HepG2 (cell line): ENCODE data around the gene PTPRU. TPM values are rescaled to one million over a fixed set of nuclear protein-coding genes. Genes with fewer than 3 reads are reported as not detected.

ENCODE experiments used
- ATAC-seq: fragments of 200-7000 bp; cut with Tn5 transposase; 3 replicates; pipeline ENCODE4 v1.9.1; 2020; ENCODE audit warnings: mild to moderate bottlenecking, moderate library complexity
- BruUV-seq: library from RNA; stranded (reverse); fragments of 400-500 nt; replicated peaks from 2 replicates; lab custom pipeline; 2021; lab: Mats Ljungman, UMichigan
- CTCF ChIA-PET: fragments of 300-600 bp; formaldehyde crosslinking; extraction: SDS; loops from one replicate; lab custom pipeline; 2021; ENCODE audit warnings: low total read pairs, inconsistent platforms, low intra/inter-chr PET ratio; lab: Yijun Ruan, JAX
- POLR2A ChIA-PET: fragments of 350-600 bp; sonication (Branson Sonifier 250); formaldehyde crosslinking; loops from one replicate; lab custom pipeline; 2020; ENCODE audit warnings: antibody characterized with exemption, inconsistent platforms; lab: Yijun Ruan, JAX
- DNase-seq: peaks from one replicate; pipeline ENCODE4 v3.0.0-alpha.2; 2015; ENCODE audit warnings: low spot score
- FAIRE-seq: peaks from 3 replicates; lab custom pipeline; 2011; peaks lifted over from hg19 to GRCh38; lab: Jason Lieb, UNC
- H2AFZ ChIP-seq: one replicate; pipeline ENCODE4 v1.6.1; 2011; ENCODE audit warnings: low read length, inconsistent platforms
- H3K27ac ChIP-seq: fragments of 300-600 bp; 3 replicates; pipeline ENCODE4 v1.8.0; 2011; ENCODE audit warnings: mixed run types, mild to moderate bottlenecking, mixed read lengths, low read length, inconsistent platforms; ENCODE audit not compliant: insufficient read depth; ENCODE audit errors: extremely low read length
- H3K27me3 ChIP-seq, 2 experiments: fragments of 200-600 bp in 1 of 2; 2 replicates in 1 of 2; 3 replicates in 1 of 2; pipeline versions ENCODE4 v1.6.0 to v1.8.0; 2011; ENCODE audit warnings: low read length in 2 of 2, mild to moderate bottlenecking in 2 of 2, moderate library complexity in 2 of 2, inconsistent platforms in 1 of 2; ENCODE audit not compliant: insufficient read depth in 2 of 2, control insufficient read depth in 1 of 2
- H3K36me3 ChIP-seq, 2 experiments: fragments of 200-600 bp in 1 of 2; replicated peaks in 1 of 2; 2 replicates in 1 of 2; 3 replicates in 1 of 2; pipeline versions ENCODE4 v1.5.1 to v1.8.0; 2011; ENCODE audit warnings: low read length in 2 of 2, inconsistent platforms in 1 of 2; ENCODE audit not compliant: insufficient read depth in 2 of 2, control insufficient read depth in 1 of 2
- H3K4me1 ChIP-seq: 2 replicates; pipeline ENCODE4 v1.5.1; 2012; ENCODE audit warnings: low read length, inconsistent platforms; ENCODE audit not compliant: insufficient read depth
- H3K4me2 ChIP-seq: 2 replicates; pipeline ENCODE4 v1.6.0; 2011; ENCODE audit warnings: low read depth, low read length, inconsistent platforms
- H3K4me3 ChIP-seq, 3 experiments: fragments of 200-600 bp in 1 of 3; sonication (generic), shearing (Covaris generic) in 1 of 3; replicated peaks in 1 of 3; 2 replicates each; pipeline ENCODE4 v1.5.1; 2011 to 2016; ENCODE audit warnings: low read length in 3 of 3, inconsistent platforms in 2 of 3, low read depth in 2 of 3, mild to moderate bottlenecking in 2 of 3, control low read depth in 1 of 3, mixed read lengths in 1 of 3; ENCODE audit not compliant: insufficient read depth in 1 of 3
- H3K79me2 ChIP-seq: one replicate; pipeline ENCODE4 v1.6.1; 2011; ENCODE audit warnings: low read length, inconsistent platforms; ENCODE audit not compliant: insufficient read depth
- H3K9ac ChIP-seq: 2 replicates; pipeline ENCODE4 v1.6.0; 2011; ENCODE audit warnings: mild to moderate bottlenecking, low read depth, low read length, inconsistent platforms; ENCODE audit not compliant: insufficient read depth
- H3K9me3 ChIP-seq: 2 replicates; pipeline ENCODE4 v1.5.1; 2012; ENCODE audit warnings: mild to moderate bottlenecking, low read length
- H4K20me1 ChIP-seq: 2 replicates; pipeline ENCODE4 v1.6.0; 2011; ENCODE audit warnings: inconsistent platforms, mild to moderate bottlenecking, low read length, moderate library complexity; ENCODE audit not compliant: insufficient read depth
- ISL2 ChIP-seq: sonication (generic); formaldehyde crosslinking; IDR thresholded peaks from 2 replicates; pipeline ENCODE4 v1.5.0; 2020; ENCODE audit warnings: missing genetic modification reagents
- NFATC3 ChIP-seq: sonication (generic); formaldehyde crosslinking; IDR thresholded peaks from 2 replicates; pipeline ENCODE4 v1.5.1; 2020; ENCODE audit warnings: mild to moderate bottlenecking, missing genetic modification reagents
- PAXIP1 ChIP-seq: sonication (generic); formaldehyde crosslinking; conservative IDR thresholded peaks from 2 replicates; pipeline ENCODE4 v1.4.0; 2020; ENCODE audit warnings: mild to moderate bottlenecking, missing genetic modification reagents, moderate library complexity
- TBX3 ChIP-seq: fragments of 450-650 bp; IDR thresholded peaks from 2 replicates; pipeline ENCODE4 v1.6.1; 2017; ENCODE audit warnings: antibody characterized with exemption, mild to moderate bottlenecking, inconsistent platforms, borderline replicate concordance
- TCF7L2 ChIP-seq: IDR thresholded peaks from 2 replicates; pipeline ENCODE4 v1.6.1; 2011; ENCODE audit warnings: mild to moderate bottlenecking, low read depth, low read length, moderate library complexity
- TGIF2 ChIP-seq: IDR thresholded peaks from 2 replicates; pipeline ENCODE4 v1.6.1; 2016; ENCODE audit warnings: control low read depth, missing compliant biosample characterization
- ZBTB26 ChIP-seq: IDR thresholded peaks from 2 replicates; pipeline ENCODE4 v1.6.1; 2016; ENCODE audit warnings: missing compliant biosample characterization, missing genetic modification reagents, borderline replicate concordance
- ZBTB49 ChIP-seq: sonication (generic); formaldehyde crosslinking; IDR thresholded peaks from 2 replicates; pipeline ENCODE4 v1.4.0; 2020; ENCODE audit warnings: missing genetic modification reagents, borderline replicate concordance
- ZEB1 ChIP-seq: IDR thresholded peaks from 2 replicates; pipeline ENCODE4 v1.6.1; 2012; ENCODE audit warnings: mild to moderate bottlenecking, low read depth, inconsistent platforms; ENCODE audit not compliant: insufficient replicate concordance
- ZFP41 ChIP-seq: sonication (generic); formaldehyde crosslinking; IDR thresholded peaks from 2 replicates; pipeline ENCODE4 v1.4.0; 2020; ENCODE audit warnings: mild to moderate bottlenecking, missing genetic modification reagents, borderline replicate concordance
- ZNF343 ChIP-seq: sonication (generic); formaldehyde crosslinking; IDR thresholded peaks from 2 replicates; pipeline ENCODE4 v1.4.0; 2020; ENCODE audit warnings: mild to moderate bottlenecking, missing genetic modification reagents
- ZNF367 ChIP-seq: sonication (generic); formaldehyde crosslinking; IDR thresholded peaks from 2 replicates; pipeline ENCODE4 v1.4.0; 2020; ENCODE audit warnings: missing genetic modification reagents, borderline replicate concordance
- ZNF570 ChIP-seq: sonication (generic); formaldehyde crosslinking; IDR thresholded peaks from 2 replicates; pipeline ENCODE4 v1.4.0; 2020; ENCODE audit warnings: mild to moderate bottlenecking, missing genetic modification reagents, borderline replicate concordance
- ZNF773 ChIP-seq: sonication (generic); formaldehyde crosslinking; IDR thresholded peaks from 2 replicates; pipeline ENCODE4 v1.4.0; 2020; ENCODE audit warnings: missing genetic modification reagents, borderline replicate concordance
- ZNF883 ChIP-seq: sonication (generic); formaldehyde crosslinking; IDR thresholded peaks from 2 replicates; pipeline ENCODE4 v1.5.1; 2020; ENCODE audit warnings: mild to moderate bottlenecking, missing genetic modification reagents; ENCODE audit errors: not compliant biosample characterization
- WGBS: methylation state at CpG from one replicate; pipeline ENCODE4 v1.1.6; 2017; ENCODE audit warnings: low lambda C conversion rate; 5-methylcytosine and 5-hydroxymethylcytosine counted together
- in situ Hi-C: cut with HindIII; loops from 2 replicates; pipeline ENCODE4 v1.10.0; 2017; ENCODE audit warnings: low pct_unique_long_range_greater_than_20kb; ENCODE audit not compliant: extremely low pct_ligation_motif_present
- intact Hi-C: fragments of 100-400 bp; cut with micrococcal nuclease; formaldehyde crosslinking; loops from one replicate; pipeline ENCODE4 v1.10.0; 2022; ENCODE audit not compliant: unreplicated experiment
- polyA plus RNA-seq, 8 experiments: library from polyadenylated mRNA; depleted of rRNA in 3 of 8; stranded (reverse) in 7 of 8; unstranded in 1 of 8; fragments of >200 nt; fragmentation: Illumina TruSeq in 4 of 8; extraction: Trizol in 4 of 8; gene quantifications; 2 replicates each; pipeline versions ENCODE4 v1.2.1 to v1.2.3, GENCODE V29; 2011 to 2016; ENCODE audit warnings: low read depth in 4 of 8, missing spikeins in 1 of 8, mixed read lengths in 1 of 8; ENCODE audit not compliant: insufficient read depth in 1 of 8
- total RNA-seq, 5 experiments: library from RNA; depleted of rRNA; stranded (reverse); fragments of >200 nt; fragmentation: Illumina TruSeq; extraction: Trizol; gene quantifications; 2 replicates each; pipeline ENCODE4 v1.2.3, GENCODE V29; 2016; ENCODE audit warnings: low read depth in 1 of 5

Gene PTPRU
- total and polyA plus RNA-seq, 2 of the 13 experiments (the other 11 are each of a cell fraction or from before 2014, with no cell fraction given) = 21.6 to 22.3 TPM

- DNase-seq (no peak), ATAC-seq (no peak), FAIRE-seq (no peak)
- ChIA-PET POLR2A (no interaction called here), CTCF (no interaction called here)
- H3K9me3 ChIP-seq = no peaks in the 10 kb centered on the region
- H3K36me3 ChIP-seq = peaks cover 7 to 26% of the 10 kb centered on the region in 2 experiments; a peak in 4 of 5 replicates
- BruUV-seq = no TSS peak
- peaks cover 13% of the 10 kb centered on the region for H3K4me1 ChIP-seq
- no peaks in the 10 kb centered on the region for H4K20me1 ChIP-seq
- H3K9ac ChIP-seq = no peak overlapping the region
- no peaks in the 10 kb centered on the region for H3K27me3 ChIP-seq
- intact Hi-C loops (no loop called here), in situ Hi-C loops (no loop called here)
- no peak overlapping the region for H3K27ac ChIP-seq
- no peak overlapping the region for H2AFZ ChIP-seq
- WGBS = 94% methylated on average over 4 of the region's 4 CpGs
- H3K79me2 ChIP-seq = no peaks in the 10 kb centered on the region
- H3K4me3 ChIP-seq = no peak overlapping the region
- H3K4me2 ChIP-seq = no peak overlapping the region
- no peak for TF ChIP-seq ZNF367 (CRISPR knock-in tag)
- TF ChIP-seq ZNF570 (CRISPR knock-in tag) = no peak
- TF ChIP-seq ZNF773 (CRISPR knock-in tag) = no peak
- TF ChIP-seq TCF7L2 = no peak
- no peak for TF ChIP-seq NFATC3 (CRISPR knock-in tag)
- TF ChIP-seq ZNF343 = no peak
- no peak for TF ChIP-seq ZNF883 (CRISPR knock-in tag)
- TF ChIP-seq PAXIP1 (CRISPR knock-in tag) = no peak
- TF ChIP-seq ZBTB26 (CRISPR knock-in tag) = no peak
- no peak for TF ChIP-seq TBX3
- TF ChIP-seq ZEB1 = no peak
- no peak for TF ChIP-seq ZBTB49 (CRISPR knock-in tag)
- TF ChIP-seq ZFP41 (CRISPR knock-in tag) = no peak
- TF ChIP-seq TGIF2 (CRISPR knock-in tag) = no peak
- no peak for TF ChIP-seq ISL2 (CRISPR knock-in tag)
Observed at GRCh38 chr1:29315876-29316275, 79.6 kb downstream of the PTPRU start.
